Osteoblast (primary cell): ENCODE measurements around the gene HORMAD2. TPM values are rescaled to one million over a fixed set of nuclear protein-coding genes. Genes with fewer than 3 reads are reported as not detected.
"Not testable (repeated sequence)": the region's sequence is repeated elsewhere in the genome, so short reads cannot be mapped to it uniquely, and the experiment has no call there.

Source experiments
- DNase-seq: peaks from one replicate; pipeline ENCODE4 v3.0.0; 2011; ENCODE audit warnings: low spot score, mixed read lengths; ENCODE audit not compliant: insufficient read length; ENCODE audit errors: missing footprints
- H2AFZ ChIP-seq: 2 replicates; pipeline ENCODE4 v1.6.0; 2011; ENCODE audit warnings: mild to moderate bottlenecking, low read length
- H3K27ac ChIP-seq: 2 replicates; pipeline ENCODE4 v1.5.1; 2011; ENCODE audit warnings: mild to moderate bottlenecking, low read depth, low read length, moderate library complexity
- H3K27me3 ChIP-seq: 2 replicates; pipeline ENCODE4 v1.6.0; 2012; ENCODE audit warnings: mild to moderate bottlenecking, control low read depth, inconsistent platforms, low read length, moderate library complexity; ENCODE audit not compliant: insufficient read depth
- H3K36me3 ChIP-seq: 2 replicates; pipeline ENCODE4 v1.5.1; 2011; ENCODE audit warnings: mild to moderate bottlenecking, low read length, control low read depth, moderate library complexity; ENCODE audit not compliant: insufficient read depth
- H3K4me1 ChIP-seq: 2 replicates; pipeline ENCODE4 v1.5.1; 2011; ENCODE audit warnings: mild to moderate bottlenecking, low read length, control low read depth, moderate library complexity; ENCODE audit not compliant: insufficient read depth
- H3K4me2 ChIP-seq: 2 replicates; pipeline ENCODE4 v1.6.0; 2011; ENCODE audit warnings: mild to moderate bottlenecking, low read length; ENCODE audit not compliant: insufficient read depth
- H3K4me3 ChIP-seq: fragments of 200-600 bp; sonication (generic); 3 replicates; pipeline ENCODE4 v1.5.1; 2012; ENCODE audit warnings: mild to moderate bottlenecking, low read length, inconsistent platforms; ENCODE audit not compliant: insufficient read depth
- H3K79me2 ChIP-seq: 2 replicates; pipeline ENCODE4 v1.6.0; 2012; ENCODE audit warnings: mild to moderate bottlenecking, low read length, control low read depth, inconsistent platforms; ENCODE audit not compliant: insufficient read depth
- H3K9me3 ChIP-seq: 2 replicates; pipeline ENCODE4 v1.5.1; 2011; ENCODE audit warnings: low read depth, low read length, control low read depth
- H4K20me1 ChIP-seq: 2 replicates; pipeline ENCODE4 v1.6.0; 2012; ENCODE audit warnings: mild to moderate bottlenecking, low read length, control low read depth; ENCODE audit not compliant: insufficient read depth
- CTCF ChIP-seq: IDR thresholded peaks from 2 replicates; pipeline ENCODE4 v1.5.1; 2011; ENCODE audit warnings: mild to moderate bottlenecking, low read depth, low read length, moderate library complexity; ENCODE audit errors: extremely low read depth
- total RNA-seq: library from RNA; depleted of rRNA; stranded (reverse); fragments of >200 nt; gene quantifications from 2 replicates; pipeline ENCODE4 v1.2.3, GENCODE V29; 2012

HORMAD2 gene
- total RNA-seq, 1 donor: under 0.01 TPM

GRCh38 chr22:30054764-30055069 is 25.5 kb upstream of the HORMAD2 start:
- Histone ChIP-seq H4K20me1 (no peaks in the 10 kb centered on the region), H3K36me3 (no peaks in the 10 kb centered on the region), H3K4me2 (no peak overlapping the region), H3K79me2 (no peaks in the 10 kb centered on the region), H3K27me3 (no peaks in the 10 kb centered on the region), H3K4me1 (no peaks in the 10 kb centered on the region), H3K27ac (no peak overlapping the region), H3K4me3 (no peak overlapping the region), H2AFZ (no peak overlapping the region), H3K9me3 (no peaks in the 10 kb centered on the region)
- no peak for TF ChIP-seq CTCF
- DNase-seq: no peak

- Histone ChIP-seq H3K4me2 (no peak overlapping the region), H2AFZ (no peak overlapping the region), H3K79me2 (no peaks in the 10 kb centered on the region), H3K4me3 (no peak overlapping the region), H3K4me1 (no peaks in the 10 kb centered on the region), H3K27ac (no peak overlapping the region), H3K36me3 (no peaks in the 10 kb centered on the region), H4K20me1 (no peaks in the 10 kb centered on the region), H3K9me3 (no peaks in the 10 kb centered on the region), H3K27me3 (no peaks in the 10 kb centered on the region)
- DNase-seq: peak; percentile 65
- TF ChIP-seq CTCF: no peak
Observed at GRCh38 chr22:30056015-30056414, 24.2 kb upstream of the HORMAD2 start.

- H3K27ac ChIP-seq: no peak overlapping the region
- H3K4me2 ChIP-seq: no peak overlapping the region
- H4K20me1 ChIP-seq: no peaks in the 10 kb centered on the region
- no peak overlapping the region for H3K4me3 ChIP-seq
- no peak for DNase-seq
- H3K79me2 ChIP-seq: no peaks in the 10 kb centered on the region
- H2AFZ ChIP-seq: no peak overlapping the region
- no peaks in the 10 kb centered on the region for H3K9me3 ChIP-seq
- no peaks in the 10 kb centered on the region for H3K4me1 ChIP-seq
- H3K36me3 ChIP-seq: no peaks in the 10 kb centered on the region
- H3K27me3 ChIP-seq: no peaks in the 10 kb centered on the region
- TF ChIP-seq CTCF: no peak
Observed at GRCh38 chr22:30057375-30057774, 22.9 kb upstream of the HORMAD2 start.

GRCh38 chr22:30059346-30060020 is 20.8 kb upstream of the HORMAD2 start:
- H3K4me2 ChIP-seq, H4K20me1 ChIP-seq, DNase-seq, H2AFZ ChIP-seq, H3K36me3 ChIP-seq, H3K79me2 ChIP-seq, H3K27me3 ChIP-seq, H3K4me1 ChIP-seq, H3K27ac ChIP-seq, H3K9me3 ChIP-seq, H3K4me3 ChIP-seq: not testable (repeated sequence)

GRCh38 chr22:30061094-30061493 is 19.2 kb upstream of the HORMAD2 start:
- H3K4me1 ChIP-seq, H3K27me3 ChIP-seq, H3K4me3 ChIP-seq, H3K27ac ChIP-seq, H3K9me3 ChIP-seq, H3K4me2 ChIP-seq, H3K36me3 ChIP-seq, H3K79me2 ChIP-seq, H4K20me1 ChIP-seq, H2AFZ ChIP-seq: not testable (repeated sequence)
- DNase-seq: peak; percentile 26
